Measurements from ENCODE around the gene RHBDF2.

Gene RHBDF2

GRCh38 chr17:76478097-76478496 lies 23.1 kb downstream of the RHBDF2 start:
- Histone ChIP-seq H3K9me3 (ENCODE audit: control insufficient read depth, low read length) (no peaks in the 10 kb centered on the region), H3K9ac (no peak overlapping the region), H3K27me3 (ENCODE audit: control insufficient read depth, insufficient read depth, low read length) (no peaks in the 10 kb centered on the region), H2AFZ (no peak overlapping the region), H3K4me3 (ENCODE audit: low read depth, low read length) (no peak overlapping the region), H3K79me2 (no peaks in the 10 kb centered on the region), H3K4me2 (ENCODE audit: low read length) (no peak overlapping the region), H3K4me1 (no peaks in the 10 kb centered on the region), H3K36me3 (ENCODE audit: control insufficient read depth, insufficient read depth, low read length) (no peaks in the 10 kb centered on the region), H3K27ac (no peak overlapping the region)
- TF ChIP-seq CTCF (IDR thresholded peaks at IDR 0.05): no peak

- Histone ChIP-seq H3K9ac (no peak overlapping the region), H3K9me3 (ENCODE audit: control insufficient read depth, low read length) (no peaks in the 10 kb centered on the region), H3K79me2 (no peaks in the 10 kb centered on the region), H3K4me2 (ENCODE audit: low read length) (no peak overlapping the region), H3K4me1 (no peaks in the 10 kb centered on the region), H3K27ac (no peak overlapping the region), H3K36me3 (ENCODE audit: control insufficient read depth, insufficient read depth, low read length) (no peaks in the 10 kb centered on the region), H2AFZ (no peak overlapping the region), H3K4me3 (ENCODE audit: low read depth, low read length) (no peak overlapping the region), H3K27me3 (ENCODE audit: control insufficient read depth, insufficient read depth, low read length) (no peaks in the 10 kb centered on the region)
- TF ChIP-seq CTCF (IDR thresholded peaks at IDR 0.05): no peak
Measured at GRCh38 chr17:76477576-76477975, 23.6 kb downstream of the RHBDF2 start.

GRCh38 chr17:76476736-76477135 lies 24.5 kb downstream of the RHBDF2 start:
- no peak for TF ChIP-seq CTCF (IDR thresholded peaks at IDR 0.05)
- H3K27me3 ChIP-seq (ENCODE audit: control insufficient read depth, insufficient read depth, low read length): no peaks in the 10 kb centered on the region
- H2AFZ ChIP-seq: no peak overlapping the region
- no peak overlapping the region for H3K4me2 ChIP-seq (ENCODE audit: low read length)
- H3K27ac ChIP-seq: no peak overlapping the region
- H3K79me2 ChIP-seq: no peaks in the 10 kb centered on the region
- no peaks in the 10 kb centered on the region for H3K36me3 ChIP-seq (ENCODE audit: control insufficient read depth, insufficient read depth, low read length)
- no peak overlapping the region for H3K9ac ChIP-seq
- no peaks in the 10 kb centered on the region for H3K9me3 ChIP-seq (ENCODE audit: control insufficient read depth, low read length)
- H3K4me3 ChIP-seq (ENCODE audit: low read depth, low read length): no peak overlapping the region
- H3K4me1 ChIP-seq: no peaks in the 10 kb centered on the region

GRCh38 chr17:76475302-76475701 lies 25.9 kb downstream of the RHBDF2 start:
- Histone ChIP-seq H3K27ac (no peak overlapping the region), H2AFZ (no peak overlapping the region), H3K79me2 (no peaks in the 10 kb centered on the region), H3K36me3 (ENCODE audit: control insufficient read depth, insufficient read depth, low read length) (no peaks in the 10 kb centered on the region), H3K4me3 (ENCODE audit: low read depth, low read length) (no peak overlapping the region), H3K27me3 (ENCODE audit: control insufficient read depth, insufficient read depth, low read length) (no peaks in the 10 kb centered on the region), H3K4me1 (no peaks in the 10 kb centered on the region), H3K4me2 (ENCODE audit: low read length) (no peak overlapping the region), H3K9ac (no peak overlapping the region), H3K9me3 (ENCODE audit: control insufficient read depth, low read length) (no peaks in the 10 kb centered on the region)
- TF ChIP-seq CTCF (IDR thresholded peaks at IDR 0.05): no peak

GRCh38 chr17:76474894-76475293 lies 26.3 kb downstream of the RHBDF2 start:
- H3K4me1 ChIP-seq: no peaks in the 10 kb centered on the region
- no peak overlapping the region for H2AFZ ChIP-seq
- no peaks in the 10 kb centered on the region for H3K36me3 ChIP-seq (ENCODE audit: control insufficient read depth, insufficient read depth, low read length)
- no peaks in the 10 kb centered on the region for H3K79me2 ChIP-seq
- H3K4me3 ChIP-seq (ENCODE audit: low read depth, low read length): no peak overlapping the region
- no peak for TF ChIP-seq CTCF (IDR thresholded peaks at IDR 0.05)
- H3K27me3 ChIP-seq (ENCODE audit: control insufficient read depth, insufficient read depth, low read length): no peaks in the 10 kb centered on the region
- H3K4me2 ChIP-seq (ENCODE audit: low read length): no peak overlapping the region
- H3K9me3 ChIP-seq (ENCODE audit: control insufficient read depth, low read length): no peaks in the 10 kb centered on the region
- H3K27ac ChIP-seq: no peak overlapping the region
- H3K9ac ChIP-seq: no peak overlapping the region
